ENCODE results near the gene SMYD1. TPM values are rescaled to one million over a fixed set of nuclear protein-coding genes. Genes with fewer than 3 reads are reported as not detected.

Gene SMYD1
- total RNA-seq, 1 experiment from 2014 or later, result not detected

DNA sequence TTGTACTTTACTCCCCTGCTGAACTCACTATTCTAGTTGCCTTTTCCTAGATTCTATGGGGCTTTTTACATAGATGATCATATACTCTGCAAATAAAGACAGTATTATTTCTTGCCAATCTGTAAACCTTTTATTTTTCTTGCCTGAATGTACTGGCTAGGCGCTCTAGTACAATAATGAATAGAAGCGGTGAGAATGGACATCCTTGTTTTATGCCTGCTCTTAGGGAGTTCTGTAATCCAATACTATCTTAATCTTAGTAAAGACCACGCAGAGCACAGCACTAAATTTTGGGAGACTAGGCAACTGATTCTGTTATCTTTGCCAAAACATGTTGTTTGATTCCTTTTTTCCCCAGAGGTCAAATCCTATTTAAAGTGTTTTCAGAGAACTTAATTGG, 19.1 kb upstream of the SMYD1 start:
- Histone ChIP-seq H3K36me3 (ENCODE audit: control insufficient read depth in 1 of 2, insufficient read depth in 2 of 2, low read length in 2 of 2) (no peaks in the 10 kb centered on the region), H3K9me3 (ENCODE audit: control insufficient read depth in 1 of 2, insufficient read depth in 1 of 2, low read depth in 1 of 2, low read length in 2 of 2) (no peaks in the 10 kb centered on the region), H3K9me2 (ENCODE audit: insufficient read depth) (no peaks in the 10 kb centered on the region), H3K4me1 (ENCODE audit: control insufficient read depth in 1 of 2, insufficient read depth in 2 of 2, low read length in 2 of 2) (no peaks in the 10 kb centered on the region), H2AFZ (ENCODE audit: low read depth, low read length, poor library complexity, severe bottlenecking) (no peak overlapping the region), H3K79me2 (ENCODE audit: insufficient read depth, low read length) (peaks cover 7% of the 10 kb centered on the region; the same call in 1 of the 2 replicates), H3K9ac (ENCODE audit: low read length) (no peak overlapping the region), H3K27ac (ENCODE audit: low read depth, low read length) (no peak overlapping the region), H4K20me1 (ENCODE audit: insufficient read depth) (no peaks in the 10 kb centered on the region), H3K27me3 (ENCODE audit: insufficient read depth, low read length) (no peaks in the 10 kb centered on the region), H3K4me3 (replicated peaks in 1 of 2; ENCODE audit: low read depth in 1 of 2, low read length in 2 of 2) (no peak overlapping the region), H3K4me2 (ENCODE audit: low read length) (no peak overlapping the region)
- CTCF ChIA-PET, result interaction anchor here (1.8 to 1.9 kb wide), 2 partner anchors 12 to 111 kb away, joined by 4 to 6 read pairs; no protein-coding TSS in a partner anchor
- intact Hi-C loops (cut with micrococcal nuclease), result no loop called here
- ATAC-seq (no peak), DNase-seq (ENCODE audit: low read depth, low spot score) (no peak)
- BruUV-seq (replicated peaks), result no TSS peak
- POLR2A ChIA-PET, result interaction anchor here (1.2 kb wide), 1 partner anchor 32 kb away, joined by 3 read pairs; the partner anchor contains the start of gene RNU2-63P
- TF ChIP-seq, protein P1, sequence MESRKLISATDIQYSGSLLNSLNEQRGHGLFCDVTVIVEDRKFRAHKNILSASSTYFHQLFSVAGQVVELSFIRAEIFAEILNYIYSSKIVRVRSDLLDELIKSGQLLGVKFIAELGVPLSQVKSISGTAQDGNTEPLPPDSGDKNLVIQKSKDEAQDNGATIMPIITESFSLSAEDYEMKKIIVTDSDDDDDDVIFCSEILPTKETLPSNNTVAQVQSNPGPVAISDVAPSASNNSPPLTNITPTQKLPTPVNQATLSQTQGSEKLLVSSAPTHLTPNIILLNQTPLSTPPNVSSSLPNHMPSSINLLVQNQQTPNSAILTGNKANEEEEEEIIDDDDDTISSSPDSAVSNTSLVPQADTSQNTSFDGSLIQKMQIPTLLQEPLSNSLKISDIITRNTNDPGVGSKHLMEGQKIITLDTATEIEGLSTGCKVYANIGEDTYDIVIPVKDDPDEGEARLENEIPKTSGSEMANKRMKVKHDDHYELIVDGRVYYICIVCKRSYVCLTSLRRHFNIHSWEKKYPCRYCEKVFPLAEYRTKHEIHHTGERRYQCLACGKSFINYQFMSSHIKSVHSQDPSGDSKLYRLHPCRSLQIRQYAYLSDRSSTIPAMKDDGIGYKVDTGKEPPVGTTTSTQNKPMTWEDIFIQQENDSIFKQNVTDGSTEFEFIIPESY (IDR thresholded peaks at IDR 0.05; ENCODE audit: extremely low read depth, insufficient replicate concordance, low read length), result no peak
- TF ChIP-seq POLR2A (IDR thresholded peaks at IDR 0.05; ENCODE audit: borderline replicate concordance, extremely low read depth, insufficient read depth, insufficient read length) (no peak), CEBPB (IDR thresholded peaks at IDR 0.05; ENCODE audit: low read depth) (no peak), FOSL1 (IDR thresholded peaks at IDR 0.05; ENCODE audit: low read depth) (no peak), SRF (IDR thresholded peaks at IDR 0.05; ENCODE audit: low read depth) (no peak), EZH2phosphoT487 (IDR thresholded peaks at IDR 0.05; ENCODE audit: borderline replicate concordance) (no peak)
- TF ChIP-seq, protein P2, sequence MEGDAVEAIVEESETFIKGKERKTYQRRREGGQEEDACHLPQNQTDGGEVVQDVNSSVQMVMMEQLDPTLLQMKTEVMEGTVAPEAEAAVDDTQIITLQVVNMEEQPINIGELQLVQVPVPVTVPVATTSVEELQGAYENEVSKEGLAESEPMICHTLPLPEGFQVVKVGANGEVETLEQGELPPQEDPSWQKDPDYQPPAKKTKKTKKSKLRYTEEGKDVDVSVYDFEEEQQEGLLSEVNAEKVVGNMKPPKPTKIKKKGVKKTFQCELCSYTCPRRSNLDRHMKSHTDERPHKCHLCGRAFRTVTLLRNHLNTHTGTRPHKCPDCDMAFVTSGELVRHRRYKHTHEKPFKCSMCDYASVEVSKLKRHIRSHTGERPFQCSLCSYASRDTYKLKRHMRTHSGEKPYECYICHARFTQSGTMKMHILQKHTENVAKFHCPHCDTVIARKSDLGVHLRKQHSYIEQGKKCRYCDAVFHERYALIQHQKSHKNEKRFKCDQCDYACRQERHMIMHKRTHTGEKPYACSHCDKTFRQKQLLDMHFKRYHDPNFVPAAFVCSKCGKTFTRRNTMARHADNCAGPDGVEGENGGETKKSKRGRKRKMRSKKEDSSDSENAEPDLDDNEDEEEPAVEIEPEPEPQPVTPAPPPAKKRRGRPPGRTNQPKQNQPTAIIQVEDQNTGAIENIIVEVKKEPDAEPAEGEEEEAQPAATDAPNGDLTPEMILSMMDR (IDR thresholded peaks at IDR 0.05 in 2 of 3, conservative IDR thresholded peaks at IDR 0.05 in 1 of 3; ENCODE audit: borderline replicate concordance in 1 of 3, insufficient read depth in 1 of 3, low read depth in 2 of 3, low read length in 2 of 3), result no peak
- RAD21 ChIA-PET (ENCODE audit: low non-redundant PET in 1 of 2, low total read pairs in 2 of 2, uncharacterized antibody in 2 of 2, unreplicated experiment in 2 of 2), result no interaction called here

Data from HCT116 (cell line).